ENCODE measurements around the gene ABTB2. TPM values are rescaled to one million over a fixed set of nuclear protein-coding genes. Genes with fewer than 3 reads are reported as not detected.
A peak's percentile ranks its signal among the peaks of the same experiment; 100 is the strongest.

Gene ABTB2
- total RNA-seq, 4 donors from 2014 or later, result 2.9 to 8.2 (median 6.6) TPM

- Histone ChIP-seq H3K27ac (peak overlapping the region; percentile 66 to 81), H3K4me1 (peaks cover 7 to 19% of the 10 kb centered on the region in 2 donors), H3K9me3 (no peaks in the 10 kb centered on the region), H3K4me3 (no peak overlapping the region), H3K36me3 (no peaks in the 10 kb centered on the region), H3K27me3 (no peaks in the 10 kb centered on the region)
- TF ChIP-seq POLR2A (IDR thresholded peaks at IDR 0.05) (no peak), CTCF (IDR thresholded peaks at IDR 0.05) (no peak)
- intact Hi-C loops (cut with DNase I; ENCODE audit: low total_unique reads), result loop anchor here (10.0 kb wide), 1 partner anchor 80 kb away; no protein-coding TSS in a partner anchor
- peak; percentile 68 to 69 for DNase-seq
Observed at GRCh38 chr11:34344768-34345539, 12.9 kb downstream of the ABTB2 start.

- Histone ChIP-seq H3K27me3 (no peaks in the 10 kb centered on the region), H3K27ac (peak overlapping the region in 1 of 2 donors; percentile 19), H3K36me3 (no peaks in the 10 kb centered on the region), H3K4me3 (no peak overlapping the region), H3K4me1 (peaks cover 7 to 19% of the 10 kb centered on the region in 2 donors), H3K9me3 (no peaks in the 10 kb centered on the region)
- TF ChIP-seq CTCF (IDR thresholded peaks at IDR 0.05) (no peak), POLR2A (IDR thresholded peaks at IDR 0.05) (no peak)
- no peak for DNase-seq
- intact Hi-C loops (cut with DNase I; ENCODE audit: low total_unique reads), result loop anchor here (10.0 kb wide), 1 partner anchor 80 kb away; no protein-coding TSS in a partner anchor
Observed at GRCh38 chr11:34344410-34344767, 13.4 kb downstream of the ABTB2 start.

GRCh38 chr11:34343686-34344085 is 14.1 kb downstream of the ABTB2 start:
- intact Hi-C loops (cut with DNase I; ENCODE audit: low total_unique reads), result loop anchor here (10.0 kb wide), 1 partner anchor 79 kb away; no protein-coding TSS in a partner anchor
- TF ChIP-seq POLR2A (IDR thresholded peaks at IDR 0.05) (no peak), CTCF (IDR thresholded peaks at IDR 0.05) (no peak)
- DNase-seq, result no peak
- Histone ChIP-seq H3K4me3 (no peak overlapping the region), H3K4me1 (peaks cover 7 to 19% of the 10 kb centered on the region in 2 donors), H3K27ac (peak overlapping the region; percentile 7 to 19), H3K27me3 (no peaks in the 10 kb centered on the region), H3K36me3 (no peaks in the 10 kb centered on the region), H3K9me3 (no peaks in the 10 kb centered on the region)

- intact Hi-C loops (cut with DNase I; ENCODE audit: low total_unique reads), result loop anchor here (10.0 kb wide), 1 partner anchor 78 kb away; no protein-coding TSS in a partner anchor
- Histone ChIP-seq H3K4me3 (no peak overlapping the region), H3K4me1 (peaks cover 7 to 15% of the 10 kb centered on the region in 2 donors), H3K36me3 (no peaks in the 10 kb centered on the region), H3K9me3 (no peaks in the 10 kb centered on the region), H3K27me3 (no peaks in the 10 kb centered on the region), H3K27ac (peak overlapping the region; percentile 19 to 72)
- DNase-seq, result no peak
- no peak for TF ChIP-seq POLR2A (IDR thresholded peaks at IDR 0.05)
- no peak for TF ChIP-seq CTCF (IDR thresholded peaks at IDR 0.05)
Observed at GRCh38 chr11:34343153-34343552, 14.7 kb downstream of the ABTB2 start.

- Histone ChIP-seq H3K9me3 (no peaks in the 10 kb centered on the region), H3K4me1 (peaks cover 7 to 13% of the 10 kb centered on the region in 2 donors), H3K27ac (peak overlapping the region; percentile 72 to 73), H3K36me3 (no peaks in the 10 kb centered on the region), H3K4me3 (no peak overlapping the region), H3K27me3 (no peaks in the 10 kb centered on the region)
- DNase-seq, result no peak
- intact Hi-C loops (cut with DNase I; ENCODE audit: low total_unique reads), result loop anchor here (10.0 kb wide), 1 partner anchor 77 kb away; no protein-coding TSS in a partner anchor
- TF ChIP-seq CTCF (IDR thresholded peaks at IDR 0.05), result peak in 1 of 4 experiments; percentile 9
- TF ChIP-seq POLR2A (IDR thresholded peaks at IDR 0.05), result no peak
Observed at GRCh38 chr11:34341931-34342533, 15.8 kb downstream of the ABTB2 start.
